AG04449 (cell line): ENCODE measurements around the gene TSKS.

Experiments used
- CTCF ChIA-PET: fragments of 350-600 bp; formaldehyde crosslinking; extraction: SDS; loops from one replicate; lab custom pipeline; 2021; ENCODE audit warnings: antibody characterized with exemption; lab: Yijun Ruan, JAX
- POLR2A ChIA-PET: fragments of 400-600, 350-600 bp; formaldehyde crosslinking; extraction: SDS; loops from one replicate; lab custom pipeline; 2020; ENCODE audit warnings: antibody characterized with exemption, inconsistent platforms; lab: Yijun Ruan, JAX
- DNase-seq: peaks from one replicate; pipeline ENCODE4 v3.0.0-alpha.2; 2010; ENCODE audit warnings: low read depth, low spot score
- H3K4me3 ChIP-seq: 2 replicates; pipeline ENCODE4 v1.5.1; 2011; ENCODE audit warnings: low read depth, mild to moderate bottlenecking, control low read depth, low read length
- CTCF ChIP-seq: IDR thresholded peaks from one replicate; pipeline ENCODE4 v1.5.1; 2011; ENCODE audit warnings: mild to moderate bottlenecking, moderate library complexity, low read length, control low read depth, inconsistent platforms; ENCODE audit not compliant: insufficient read depth; ENCODE audit errors: missing control alignments

Gene TSKS

GRCh38 chr19:49780861-49781260, 17.8 kb upstream of the TSKS start:
- POLR2A ChIA-PET: no interaction called here
- CTCF ChIA-PET: no interaction called here
- no peak overlapping the region for H3K4me3 ChIP-seq
- TF ChIP-seq CTCF: no peak
- DNase-seq: no peak

- H3K4me3 ChIP-seq: no peak overlapping the region
- CTCF ChIA-PET: no interaction called here
- DNase-seq: no peak
- POLR2A ChIA-PET: interaction anchor here (0.6 kb wide), 1 partner anchor 14 kb away, joined by 3 read pairs; no protein-coding TSS in a partner anchor
- no peak for TF ChIP-seq CTCF
Measured at GRCh38 chr19:49779731-49780555, 16.8 kb upstream of the TSKS start.

GRCh38 chr19:49776371-49776764, 13.3 kb upstream of the TSKS start:
- no peak for DNase-seq
- ChIA-PET CTCF (interaction anchor here (1.0 kb wide), 1 partner anchor 10 kb away, joined by 4 read pairs; no protein-coding TSS in a partner anchor), POLR2A (no interaction called here)
- TF ChIP-seq CTCF: no peak
- no peak overlapping the region for H3K4me3 ChIP-seq

- TF ChIP-seq CTCF: no peak
- DNase-seq: no peak
- H3K4me3 ChIP-seq: no peak overlapping the region
- POLR2A ChIA-PET: no interaction called here
- CTCF ChIA-PET: interaction anchor here (1.0 kb wide), 1 partner anchor 10 kb away, joined by 4 read pairs; no protein-coding TSS in a partner anchor
Measured at GRCh38 chr19:49775742-49776370, 12.8 kb upstream of the TSKS start.

GRCh38 chr19:49774969-49775368, 11.9 kb upstream of the TSKS start:
- H3K4me3 ChIP-seq: no peak overlapping the region
- ChIA-PET POLR2A (no interaction called here), CTCF (no interaction called here)
- DNase-seq: no peak
- TF ChIP-seq CTCF: no peak

GRCh38 chr19:49773663-49774350, 10.7 kb upstream of the TSKS start:
- H3K4me3 ChIP-seq: no peak overlapping the region
- ChIA-PET CTCF (no interaction called here), POLR2A (no interaction called here)
- no peak for TF ChIP-seq CTCF
- DNase-seq: no peak
